ENCODE data around the gene EGFL7.

Gene EGFL7

GRCh38 chr9:136686534-136686793 lies 23.7 kb downstream of the EGFL7 start:
- no peak for DNase-seq (ENCODE audit: low spot score)

- peak; percentile 69 for DNase-seq (ENCODE audit: low spot score)
Measured at GRCh38 chr9:136686794-136687711, 24.3 kb downstream of the EGFL7 start, which contains the start of gene AGPAT2. Gene AGPAT2 (minus strand): TSS chr9:136687457. CDS start chr9:136687357, 100 bp downstream.

GRCh38 chr9:136687721-136688223 lies 25.1 kb downstream of the EGFL7 start:
- no peak for DNase-seq (ENCODE audit: low spot score)

- no peak for DNase-seq (ENCODE audit: low spot score)
Measured at GRCh38 chr9:136688274-136689107, 25.8 kb downstream of the EGFL7 start.

GRCh38 chr9:136689108-136689460 lies 26.4 kb downstream of the EGFL7 start:
- no peak for DNase-seq (ENCODE audit: low spot score)

GRCh38 chr9:136690104-136690805 lies 27.5 kb downstream of the EGFL7 start:
- no peak for DNase-seq (ENCODE audit: low spot score)

GRCh38 chr9:136690806-136691261 lies 28.1 kb downstream of the EGFL7 start:
- DNase-seq (ENCODE audit: low spot score): no peak

GRCh38 chr9:136691316-136692184 lies 28.8 kb downstream of the EGFL7 start:
- no peak for DNase-seq (ENCODE audit: low spot score)

GRCh38 chr9:136692185-136693134 lies 29.7 kb downstream of the EGFL7 start:
- no peak for DNase-seq (ENCODE audit: low spot score)

- DNase-seq (ENCODE audit: low spot score): no peak
Measured at GRCh38 chr9:136693135-136693489, 30.4 kb downstream of the EGFL7 start.

- no peak for DNase-seq (ENCODE audit: low spot score)
Measured at GRCh38 chr9:136693490-136694162, 30.9 kb downstream of the EGFL7 start.

- no peak for DNase-seq (ENCODE audit: low spot score)
Measured at GRCh38 chr9:136694163-136694871, 31.6 kb downstream of the EGFL7 start.

GRCh38 chr9:136694872-136695247 lies 32.1 kb downstream of the EGFL7 start:
- no peak for DNase-seq (ENCODE audit: low spot score)

GRCh38 chr9:136695435-136695895 lies 32.7 kb downstream of the EGFL7 start:
- DNase-seq (ENCODE audit: low spot score): no peak

- DNase-seq (ENCODE audit: low spot score): no peak
Measured at GRCh38 chr9:136695955-136696354, 33.2 kb downstream of the EGFL7 start.

GRCh38 chr9:136696502-136696901 lies 33.8 kb downstream of the EGFL7 start:
- DNase-seq (ENCODE audit: low spot score): no peak

- no peak for DNase-seq (ENCODE audit: low spot score)
Measured at GRCh38 chr9:136697146-136697820, 34.6 kb downstream of the EGFL7 start.

GRCh38 chr9:136697821-136698526 lies 35.3 kb downstream of the EGFL7 start:
- no peak for DNase-seq (ENCODE audit: low spot score)

Data from CD4-positive, alpha-beta T cell treated with Interleukin-6 at 100 ng/mL for 8 hours (primary cell).